Transverse colon (tissue), 3 donors: ENCODE measurements around the gene THSD4.

Experiments
- EP300 ChIP-seq: sonication (generic); formaldehyde crosslinking; IDR thresholded peaks from one replicate; pipeline ENCODE4 v1.6.1; 2017; ENCODE audit warnings: antibody characterized with exemption, low read depth
- TF ChIP-seq, protein P1 (sequence below), 5 experiments: fragments of 200-600 bp in 3 of 5; fragments of 450-650 bp in 2 of 5; sonication (generic) in 3 of 5; IDR thresholded peaks; 1 replicate in 2 of 5; 2 replicates in 3 of 5; pipeline ENCODE4 v1.5.1; 2016 to 2017; ENCODE audit warnings: antibody characterized with exemption in 5 of 5, inconsistent platforms in 3 of 5, mild to moderate bottlenecking in 2 of 5, moderate library complexity in 1 of 5

DNA sequence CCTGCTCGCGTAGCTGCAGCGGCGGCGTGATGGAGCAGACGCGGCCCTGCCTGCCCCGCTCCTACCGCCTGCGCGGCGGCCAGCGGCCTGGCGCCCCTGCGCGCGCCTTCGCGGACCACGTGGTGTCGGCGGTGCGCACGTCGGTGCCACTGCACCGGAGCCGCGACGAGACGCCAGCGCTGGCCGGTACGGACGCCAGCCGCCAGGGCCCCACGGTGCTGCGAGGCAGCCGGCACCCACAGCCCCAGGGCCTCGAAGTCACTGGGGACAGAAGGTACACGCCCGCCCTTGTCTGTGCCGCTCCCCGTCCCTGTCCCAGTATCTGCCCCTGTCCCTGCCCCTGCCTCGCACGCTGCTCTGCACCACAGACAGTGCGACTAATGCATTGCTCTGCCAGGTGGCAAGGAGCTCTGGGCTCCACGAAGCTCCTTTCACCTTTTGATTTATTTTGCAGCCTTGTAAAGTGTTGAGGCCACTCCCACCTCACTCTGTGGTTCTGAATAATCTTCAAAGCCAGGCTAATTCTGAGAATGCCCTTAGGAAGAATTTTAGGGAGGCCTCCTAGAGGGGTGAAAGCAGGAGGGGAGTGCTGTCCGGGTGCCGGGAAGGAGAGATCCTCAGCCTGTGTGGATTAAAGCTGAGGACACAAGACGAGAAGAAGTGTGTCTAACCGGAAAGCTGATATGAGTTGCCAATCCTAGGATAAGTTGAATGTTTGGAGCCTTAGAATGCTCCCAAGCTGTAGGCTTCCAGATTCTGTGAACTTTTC lies 100.0 kb downstream of the THSD4 start:
- TF ChIP-seq EP300: no peak
- TF ChIP-seq, protein P1, sequence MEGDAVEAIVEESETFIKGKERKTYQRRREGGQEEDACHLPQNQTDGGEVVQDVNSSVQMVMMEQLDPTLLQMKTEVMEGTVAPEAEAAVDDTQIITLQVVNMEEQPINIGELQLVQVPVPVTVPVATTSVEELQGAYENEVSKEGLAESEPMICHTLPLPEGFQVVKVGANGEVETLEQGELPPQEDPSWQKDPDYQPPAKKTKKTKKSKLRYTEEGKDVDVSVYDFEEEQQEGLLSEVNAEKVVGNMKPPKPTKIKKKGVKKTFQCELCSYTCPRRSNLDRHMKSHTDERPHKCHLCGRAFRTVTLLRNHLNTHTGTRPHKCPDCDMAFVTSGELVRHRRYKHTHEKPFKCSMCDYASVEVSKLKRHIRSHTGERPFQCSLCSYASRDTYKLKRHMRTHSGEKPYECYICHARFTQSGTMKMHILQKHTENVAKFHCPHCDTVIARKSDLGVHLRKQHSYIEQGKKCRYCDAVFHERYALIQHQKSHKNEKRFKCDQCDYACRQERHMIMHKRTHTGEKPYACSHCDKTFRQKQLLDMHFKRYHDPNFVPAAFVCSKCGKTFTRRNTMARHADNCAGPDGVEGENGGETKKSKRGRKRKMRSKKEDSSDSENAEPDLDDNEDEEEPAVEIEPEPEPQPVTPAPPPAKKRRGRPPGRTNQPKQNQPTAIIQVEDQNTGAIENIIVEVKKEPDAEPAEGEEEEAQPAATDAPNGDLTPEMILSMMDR (IDR thresholded peaks at IDR 0.05): no peak
